ENCODE data around the gene GALNT13. TPM values are rescaled to one million over a fixed set of nuclear protein-coding genes. Genes with fewer than 3 reads are reported as not detected.

GALNT13 gene
- total and polyA plus RNA-seq, 2 donors (not counting 1 experiment from before 2014, with no cell fraction given), result 0.17 TPM; not detected in 1

GRCh38 chr2:154381931-154382794, 510.4 kb downstream of the GALNT13 start:
- Histone ChIP-seq H3K9ac (ENCODE audit: insufficient read depth, low read length) (no peak overlapping the region), H3K9me3 (ENCODE audit: control insufficient read depth, insufficient read depth, low read depth, low read length) (no peaks in the 10 kb centered on the region), H3K27ac (ENCODE audit: insufficient read depth, low read length) (no peak overlapping the region), H3K27me3 (ENCODE audit: control insufficient read depth, insufficient read depth, low read length) (no peaks in the 10 kb centered on the region), H2AFZ (ENCODE audit: low read length) (no peak overlapping the region), H4K20me1 (ENCODE audit: control insufficient read depth, extremely low read depth, insufficient read depth, low read length) (no peaks in the 10 kb centered on the region), H3K79me2 (ENCODE audit: control insufficient read depth, insufficient read depth, low read length) (no peaks in the 10 kb centered on the region), H3K4me1 (ENCODE audit: control insufficient read depth, extremely low read depth, insufficient read depth, low read length) (no peaks in the 10 kb centered on the region), H3K4me3 (replicated peaks in 1 of 4; ENCODE audit: control extremely low read depth in 1 of 4, insufficient read depth in 1 of 4, low read depth in 3 of 4, low read length in 4 of 4) (no peak overlapping the region), H3K4me2 (ENCODE audit: extremely low read depth, insufficient read depth, low read length) (no peak overlapping the region), H3K36me3 (ENCODE audit: control insufficient read depth, insufficient read depth, low read length) (no peaks in the 10 kb centered on the region)
- TF ChIP-seq EZH2 (IDR thresholded peaks at IDR 0.05; ENCODE audit: low read length, missing control alignments), result no peak
- no peak for TF ChIP-seq CTCF (conservative IDR thresholded peaks at IDR 0.05 in 1 of 2, IDR thresholded peaks at IDR 0.05 in 1 of 2; ENCODE audit: low read depth in 1 of 2, low read length in 2 of 2)
- no peak for DNase-seq (ENCODE audit: low read depth in 2 of 2)

- Histone ChIP-seq H3K9me3 (ENCODE audit: control insufficient read depth, insufficient read depth, low read depth, low read length) (no peaks in the 10 kb centered on the region), H3K27me3 (ENCODE audit: control insufficient read depth, insufficient read depth, low read length) (no peaks in the 10 kb centered on the region), H3K27ac (ENCODE audit: insufficient read depth, low read length) (no peak overlapping the region), H3K79me2 (ENCODE audit: control insufficient read depth, insufficient read depth, low read length) (no peaks in the 10 kb centered on the region), H2AFZ (ENCODE audit: low read length) (no peak overlapping the region), H3K4me2 (ENCODE audit: extremely low read depth, insufficient read depth, low read length) (no peak overlapping the region), H3K9ac (ENCODE audit: insufficient read depth, low read length) (no peak overlapping the region), H3K36me3 (ENCODE audit: control insufficient read depth, insufficient read depth, low read length) (no peaks in the 10 kb centered on the region), H3K4me3 (replicated peaks in 1 of 4; ENCODE audit: control extremely low read depth in 1 of 4, insufficient read depth in 1 of 4, low read depth in 3 of 4, low read length in 4 of 4) (no peak overlapping the region), H4K20me1 (ENCODE audit: control insufficient read depth, extremely low read depth, insufficient read depth, low read length) (no peaks in the 10 kb centered on the region), H3K4me1 (ENCODE audit: control insufficient read depth, extremely low read depth, insufficient read depth, low read length) (no peaks in the 10 kb centered on the region)
- no peak for TF ChIP-seq CTCF (conservative IDR thresholded peaks at IDR 0.05 in 1 of 2, IDR thresholded peaks at IDR 0.05 in 1 of 2; ENCODE audit: low read depth in 1 of 2, low read length in 2 of 2)
- no peak for TF ChIP-seq EZH2 (IDR thresholded peaks at IDR 0.05; ENCODE audit: low read length, missing control alignments)
- no peak for DNase-seq (ENCODE audit: low read depth in 2 of 2)
Measured at GRCh38 chr2:154386186-154386585, 514.5 kb downstream of the GALNT13 start.

GRCh38 chr2:154391051-154391450, 519.3 kb downstream of the GALNT13 start:
- no peaks in the 10 kb centered on the region for H3K4me1 ChIP-seq (ENCODE audit: control insufficient read depth, extremely low read depth, insufficient read depth, low read length)
- TF ChIP-seq CTCF (conservative IDR thresholded peaks at IDR 0.05 in 1 of 2, IDR thresholded peaks at IDR 0.05 in 1 of 2; ENCODE audit: low read depth in 1 of 2, low read length in 2 of 2) (no peak), EZH2 (IDR thresholded peaks at IDR 0.05; ENCODE audit: low read length, missing control alignments) (no peak)
- no peak overlapping the region for H3K27ac ChIP-seq (ENCODE audit: insufficient read depth, low read length)

More at GRCh38 chr2:154391051-154391450, 519.3 kb downstream of the GALNT13 start:
- Histone ChIP-seq H3K36me3 (ENCODE audit: control insufficient read depth, insufficient read depth, low read length) (no peaks in the 10 kb centered on the region), H3K27me3 (ENCODE audit: control insufficient read depth, insufficient read depth, low read length) (no peaks in the 10 kb centered on the region), H3K9ac (ENCODE audit: insufficient read depth, low read length) (no peak overlapping the region), H3K79me2 (ENCODE audit: control insufficient read depth, insufficient read depth, low read length) (no peaks in the 10 kb centered on the region), H3K4me3 (replicated peaks in 1 of 4; ENCODE audit: control extremely low read depth in 1 of 4, insufficient read depth in 1 of 4, low read depth in 3 of 4, low read length in 4 of 4) (no peak overlapping the region), H2AFZ (ENCODE audit: low read length) (no peak overlapping the region), H3K9me3 (ENCODE audit: control insufficient read depth, insufficient read depth, low read depth, low read length) (no peaks in the 10 kb centered on the region), H4K20me1 (ENCODE audit: control insufficient read depth, extremely low read depth, insufficient read depth, low read length) (no peaks in the 10 kb centered on the region), H3K4me2 (ENCODE audit: extremely low read depth, insufficient read depth, low read length) (no peak overlapping the region)
- no peak for DNase-seq (ENCODE audit: low read depth in 2 of 2)

Measured in fibroblast of lung (primary cell).